BE2C (cell line): Measurements from ENCODE around the gene NADK2.

ENCODE experiments used
- DNase-seq: peaks from one replicate; pipeline ENCODE4 v3.0.0-alpha.2; 2020
- H3K27me3 ChIP-seq: fragments of 250-450 bp; sonication (Bioruptor Pico); 2 replicates; pipeline ENCODE4 v1.5.1; 2020; ENCODE audit warnings: mild to moderate bottlenecking
- H3K36me3 ChIP-seq: fragments of 250-450 bp; sonication (Bioruptor Pico); 2 replicates; pipeline ENCODE4 v1.5.1; 2020; ENCODE audit warnings: mild to moderate bottlenecking
- H3K4me1 ChIP-seq: fragments of 250-450 bp; sonication (Bioruptor Pico); 2 replicates; pipeline ENCODE4 v1.5.1; 2020
- H3K4me3 ChIP-seq: 2 replicates; pipeline ENCODE4 v1.5.1; 2011; ENCODE audit warnings: low read depth, low read length
- H3K9me3 ChIP-seq: fragments of 250-450 bp; sonication (Bioruptor Pico); 2 replicates; pipeline ENCODE4 v1.5.1; 2020
- CTCF ChIP-seq: IDR thresholded peaks from 2 replicates; pipeline ENCODE4 v1.5.1; 2012; ENCODE audit warnings: mild to moderate bottlenecking, low read depth, low read length

Gene NADK2

GRCh38 chr5:36175043-36175442 lies 66.7 kb downstream of the NADK2 start:
- Histone ChIP-seq H3K27me3 (no peaks in the 10 kb centered on the region), H3K4me3 (no peak overlapping the region), H3K4me1 (no peaks in the 10 kb centered on the region; the same call in 1 of the 2 replicates), H3K9me3 (no peaks in the 10 kb centered on the region), H3K36me3 (peaks cover 95% of the 10 kb centered on the region)
- no peak for DNase-seq
- no peak for TF ChIP-seq CTCF

GRCh38 chr5:36174119-36174518 lies 67.6 kb downstream of the NADK2 start:
- peaks cover 95% of the 10 kb centered on the region for H3K36me3 ChIP-seq
- no peak for DNase-seq
- no peak for TF ChIP-seq CTCF
- no peak overlapping the region for H3K4me3 ChIP-seq
- H3K4me1 ChIP-seq: no peaks in the 10 kb centered on the region; the same call in 1 of the 2 replicates
- no peaks in the 10 kb centered on the region for H3K9me3 ChIP-seq
- no peaks in the 10 kb centered on the region for H3K27me3 ChIP-seq

- H3K36me3 ChIP-seq: peaks cover 95% of the 10 kb centered on the region
- H3K9me3 ChIP-seq: no peaks in the 10 kb centered on the region
- no peaks in the 10 kb centered on the region for H3K27me3 ChIP-seq
- TF ChIP-seq CTCF: no peak
- no peak overlapping the region for H3K4me3 ChIP-seq
- peaks cover under 1% of the 10 kb centered on the region; the same call in 1 of the 2 replicates for H3K4me1 ChIP-seq
- DNase-seq: no peak
Measured at GRCh38 chr5:36173426-36173825, 68.3 kb downstream of the NADK2 start.

- Histone ChIP-seq H3K36me3 (peaks cover 95% of the 10 kb centered on the region), H3K27me3 (no peaks in the 10 kb centered on the region), H3K4me3 (no peak overlapping the region), H3K4me1 (peaks cover 2% of the 10 kb centered on the region; the same call in 1 of the 2 replicates), H3K9me3 (no peaks in the 10 kb centered on the region)
- no peak for DNase-seq
- no peak for TF ChIP-seq CTCF
Measured at GRCh38 chr5:36172599-36172998, 69.1 kb downstream of the NADK2 start.

- no peak for DNase-seq
- H3K4me1 ChIP-seq: peaks cover 2% of the 10 kb centered on the region; the same call in 1 of the 2 replicates
- TF ChIP-seq CTCF: no peak
- H3K27me3 ChIP-seq: no peaks in the 10 kb centered on the region
- H3K9me3 ChIP-seq: no peaks in the 10 kb centered on the region
- peaks cover 96% of the 10 kb centered on the region for H3K36me3 ChIP-seq
- H3K4me3 ChIP-seq: no peak overlapping the region
Measured at GRCh38 chr5:36170832-36171424, 70.8 kb downstream of the NADK2 start.

GRCh38 chr5:36168737-36169136 lies 73.0 kb downstream of the NADK2 start:
- H3K27me3 ChIP-seq: no peaks in the 10 kb centered on the region
- no peak overlapping the region for H3K4me3 ChIP-seq
- H3K4me1 ChIP-seq: peaks cover 2% of the 10 kb centered on the region; the same call in 1 of the 2 replicates
- no peaks in the 10 kb centered on the region for H3K9me3 ChIP-seq
- TF ChIP-seq CTCF: no peak
- DNase-seq: no peak
- H3K36me3 ChIP-seq: peaks cover 99% of the 10 kb centered on the region
